Effector memory CD4-positive, alpha-beta T cell (primary cell): ENCODE results near the gene RBX1.
A peak's percentile ranks its signal among the peaks of the same experiment; 100 is the strongest.
"Not testable (repeated sequence)": the region's sequence is repeated elsewhere in the genome, so short reads cannot be mapped to it uniquely, and the experiment has no call there.

ENCODE experiments used
- DNase-seq, 3 donors: peaks; one replicate each; pipeline ENCODE4 v3.0.0-alpha.2; 2020
- H3K27ac ChIP-seq: 2 replicates; pipeline ENCODE4 v1.7.0; 2013; ENCODE audit warnings: mild to moderate bottlenecking, low read length, moderate library complexity; ENCODE audit not compliant: insufficient read depth, poor library complexity, severe bottlenecking
- H3K27me3 ChIP-seq: replicated peaks from 2 replicates; pipeline ENCODE4 v1.7.0; 2013; ENCODE audit warnings: mild to moderate bottlenecking, low read length; ENCODE audit not compliant: insufficient read depth, control insufficient read depth, poor library complexity, severe bottlenecking
- H3K36me3 ChIP-seq: 2 replicates; pipeline ENCODE4 v1.7.0; 2013; ENCODE audit warnings: mild to moderate bottlenecking, low read length, moderate library complexity; ENCODE audit not compliant: control insufficient read depth, insufficient read depth
- H3K4me1 ChIP-seq: 2 replicates; pipeline ENCODE4 v1.7.0; 2013; ENCODE audit warnings: low read length, mild to moderate bottlenecking; ENCODE audit not compliant: control insufficient read depth, insufficient read depth, poor library complexity, severe bottlenecking
- H3K4me3 ChIP-seq: 2 replicates; pipeline ENCODE4 v1.7.0; 2013; ENCODE audit warnings: low read length, low read depth, mild to moderate bottlenecking; ENCODE audit not compliant: insufficient read depth, poor library complexity, severe bottlenecking
- H3K9me3 ChIP-seq: 2 replicates; pipeline ENCODE4 v1.7.0; 2013; ENCODE audit warnings: mild to moderate bottlenecking, low read length, moderate library complexity; ENCODE audit not compliant: control insufficient read depth
- total RNA-seq, 3 donors: gene quantifications; one replicate each; lab custom pipeline; 2026; lab: John Stamatoyannopoulos, UW

RBX1 gene
- total RNA-seq = 14.1 to 22.3 (median 16.9) reads per million in 3 donors

- Histone ChIP-seq H3K4me3 (peak within 1 kb of the TSS; percentile 73), H3K4me1 (peaks cover 10% of the 10 kb centered on the region), H3K27me3 (no peaks in the 10 kb centered on the region), H3K36me3 (peaks cover 4% of the 10 kb centered on the region), H3K9me3 (no peaks in the 10 kb centered on the region), H3K27ac (peak within 1 kb of the TSS; percentile 98)
- peak; percentile 97 to 99 (median 98) for DNase-seq
Observed at GRCh38 chr22:40950962-40951794, at the start of gene RBX1. Gene RBX1, plus strand, starts transcription at chr22:40951378. Its CDS starts 21 bp downstream, at chr22:40951399.

DNA sequence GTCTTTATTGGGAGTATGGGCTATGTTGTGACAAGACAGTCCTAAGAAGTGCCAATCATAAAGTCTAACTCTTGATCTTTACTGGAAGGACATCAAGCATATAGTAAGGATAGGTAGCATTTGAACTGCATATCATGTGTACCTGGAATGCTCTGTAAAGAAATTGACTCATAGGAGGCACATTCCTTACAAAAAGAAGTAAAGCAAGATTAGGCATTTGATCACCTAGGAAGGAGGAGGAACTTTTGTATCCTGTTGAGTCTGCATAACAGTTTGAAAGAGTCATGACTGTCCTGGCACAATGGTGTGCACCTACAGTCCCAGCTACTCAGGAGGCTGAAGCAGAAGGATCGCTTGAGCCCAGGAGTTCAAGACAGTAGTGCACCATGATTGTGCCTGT is 47.1 kb upstream of the RBX1 start:
- Histone ChIP-seq H3K4me1 (no peaks in the 10 kb centered on the region), H3K27me3 (no peaks in the 10 kb centered on the region), H3K4me3 (no peak overlapping the region), H3K9me3 (no peaks in the 10 kb centered on the region), H3K27ac (no peak overlapping the region), H3K36me3 (no peaks in the 10 kb centered on the region)
- DNase-seq = no peak

GRCh38 chr22:40908895-40909294 is 42.3 kb upstream of the RBX1 start:
- H3K27ac ChIP-seq = no peak overlapping the region
- H3K36me3 ChIP-seq = peaks cover 8% of the 10 kb centered on the region
- no peak for DNase-seq
- no peaks in the 10 kb centered on the region for H3K4me1 ChIP-seq
- no peaks in the 10 kb centered on the region for H3K27me3 ChIP-seq
- H3K4me3 ChIP-seq = no peak overlapping the region
- no peaks in the 10 kb centered on the region for H3K9me3 ChIP-seq

DNA sequence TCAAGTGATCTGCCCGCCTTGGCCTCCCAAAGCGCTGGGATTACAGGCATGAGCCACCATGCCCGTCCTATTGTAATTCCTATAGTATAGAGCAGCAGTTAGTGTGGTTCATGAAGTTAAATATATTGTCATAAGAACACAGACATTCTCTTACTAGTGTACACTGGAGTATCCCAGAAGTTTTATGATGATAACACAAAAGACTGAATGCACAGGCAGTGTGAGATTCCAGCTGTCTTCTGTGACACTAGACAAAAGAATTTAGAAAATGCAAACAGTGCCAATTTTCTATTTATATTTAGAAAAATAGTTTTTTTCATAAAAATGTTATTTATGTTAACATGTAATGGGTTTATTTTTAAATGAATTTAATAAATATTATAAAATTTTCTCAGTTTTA is 39.4 kb upstream of the RBX1 start:
- no peak overlapping the region for H3K27ac ChIP-seq

GRCh38 chr22:40912987-40913386 is 38.2 kb upstream of the RBX1 start:
- H3K36me3 ChIP-seq = peaks cover 18% of the 10 kb centered on the region
- DNase-seq, H3K27me3 ChIP-seq: not testable (repeated sequence)

More for the DNA sequence above, 39.4 kb upstream of the RBX1 start:
- no peaks in the 10 kb centered on the region for H3K27me3 ChIP-seq
- H3K4me3 ChIP-seq = no peak overlapping the region
- H3K36me3 ChIP-seq = peaks cover 18% of the 10 kb centered on the region
- H3K9me3 ChIP-seq = no peaks in the 10 kb centered on the region
- no peaks in the 10 kb centered on the region for H3K4me1 ChIP-seq
- no peak for DNase-seq

DNA sequence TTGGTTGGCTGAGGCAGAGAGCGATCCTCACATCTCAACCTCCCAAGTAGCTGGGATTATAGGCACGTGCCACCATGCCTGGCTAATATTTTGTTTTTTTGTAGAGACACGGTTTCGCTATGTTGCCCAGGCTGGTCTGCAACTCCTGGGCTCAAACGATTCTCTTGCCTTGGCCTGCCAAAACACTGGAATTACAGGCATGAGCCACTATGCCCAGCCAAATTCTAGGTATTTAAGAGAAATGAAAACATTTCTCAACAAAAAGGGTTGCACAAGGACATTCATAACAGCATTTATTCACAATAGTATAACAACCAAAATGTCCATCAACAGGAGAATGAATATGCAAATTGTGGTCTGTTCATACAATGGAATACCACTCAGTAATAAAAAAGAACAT is 31.7 kb upstream of the RBX1 start:
- H3K27me3 ChIP-seq = no peaks in the 10 kb centered on the region
- no peak overlapping the region for H3K4me3 ChIP-seq
- DNase-seq = no peak
- no peaks in the 10 kb centered on the region for H3K4me1 ChIP-seq
- H3K36me3 ChIP-seq = peaks cover 9% of the 10 kb centered on the region
- no peak overlapping the region for H3K27ac ChIP-seq
- no peaks in the 10 kb centered on the region for H3K9me3 ChIP-seq

More at GRCh38 chr22:40912987-40913386, 38.2 kb upstream of the RBX1 start:
- H3K4me1 ChIP-seq, H3K9me3 ChIP-seq, H3K4me3 ChIP-seq, H3K27ac ChIP-seq: not testable (repeated sequence)

DNA sequence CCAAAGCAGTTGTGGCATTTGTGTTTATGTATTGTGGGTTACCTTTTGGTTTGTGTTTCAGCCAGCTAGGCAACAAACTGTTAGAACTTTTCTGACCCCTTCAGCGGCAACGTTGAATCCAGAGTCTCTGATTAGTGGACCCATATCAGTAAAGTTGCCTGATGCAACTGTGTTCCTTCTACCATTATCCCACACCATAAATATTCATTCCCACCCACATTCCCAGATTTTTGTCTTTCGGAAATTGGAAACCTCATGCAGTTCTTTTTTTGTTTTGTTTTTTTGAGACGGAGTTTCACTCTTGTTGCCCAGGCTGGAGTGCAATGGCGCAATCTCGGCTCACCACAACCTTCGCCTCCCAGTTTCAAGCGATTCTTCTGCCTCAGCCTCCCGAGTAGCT is 30.7 kb upstream of the RBX1 start:
- Histone ChIP-seq H3K27me3 (no peaks in the 10 kb centered on the region), H3K27ac (no peak overlapping the region), H3K9me3 (no peaks in the 10 kb centered on the region), H3K36me3 (peaks cover 14% of the 10 kb centered on the region), H3K4me3 (no peak overlapping the region), H3K4me1 (no peaks in the 10 kb centered on the region)
- no peak for DNase-seq

DNA sequence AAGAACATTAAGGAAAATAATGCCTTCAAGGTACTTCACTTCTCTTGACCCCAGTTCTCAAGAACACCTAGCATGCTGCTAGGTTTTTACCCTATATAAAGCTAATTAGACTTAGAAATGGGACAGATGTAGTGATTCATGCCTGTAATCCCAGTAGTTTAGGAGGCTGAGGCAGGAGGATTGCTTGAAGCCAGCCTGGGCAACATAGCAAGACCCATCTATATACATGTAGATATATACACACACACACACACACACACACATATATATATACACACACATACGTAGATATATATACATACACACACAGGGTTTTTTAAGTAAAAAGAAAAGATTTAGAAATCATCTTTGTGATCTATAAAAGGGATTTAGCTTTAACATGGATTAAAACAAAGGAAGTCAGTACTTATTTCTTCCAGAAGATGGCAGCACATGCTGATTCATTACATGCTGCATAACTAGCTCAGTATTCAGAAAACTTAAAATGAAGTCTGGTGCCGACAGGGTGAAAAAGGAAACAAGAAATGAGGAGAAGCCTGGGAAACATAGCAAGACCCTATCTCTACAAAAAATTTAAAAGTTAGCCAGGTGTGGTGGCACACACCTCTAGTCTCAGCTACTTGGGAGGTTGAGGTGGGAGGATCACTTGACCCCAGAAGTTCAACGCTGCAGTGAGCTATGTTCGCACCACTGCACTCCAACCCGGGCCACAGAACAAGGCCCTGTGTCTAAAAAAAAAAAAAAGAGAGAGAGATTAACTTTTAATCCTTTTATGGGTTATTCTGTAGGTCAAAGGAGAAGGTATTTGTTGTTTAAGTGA is 28.5 kb upstream of the RBX1 start:
- Histone ChIP-seq H3K27me3 (no peaks in the 10 kb centered on the region), H3K4me3 (no peak overlapping the region), H3K9me3 (no peaks in the 10 kb centered on the region), H3K36me3 (peaks cover 30% of the 10 kb centered on the region), H3K4me1 (no peaks in the 10 kb centered on the region), H3K27ac (peak overlapping the region; percentile 14)
- no peak for DNase-seq

DNA sequence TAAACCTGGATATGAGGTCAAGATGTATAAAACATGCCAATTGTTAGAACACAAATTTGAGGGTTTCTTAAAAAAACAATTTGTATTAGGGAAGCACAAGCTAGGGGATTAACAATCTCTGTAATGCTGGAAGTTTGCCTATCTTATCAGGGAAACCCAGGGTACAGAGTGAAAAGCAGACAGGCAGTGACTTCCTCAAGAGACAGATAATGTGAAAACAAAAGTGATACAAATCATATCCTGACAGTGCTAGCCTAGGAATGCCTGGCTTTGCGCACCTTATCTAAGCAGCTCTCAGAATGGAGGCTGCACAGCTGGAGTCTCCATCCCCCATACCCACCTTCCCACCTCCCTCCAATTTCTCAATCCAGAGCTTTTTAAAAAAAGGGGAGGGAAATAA is 22.5 kb upstream of the RBX1 start:
- Histone ChIP-seq H3K9me3 (no peaks in the 10 kb centered on the region), H3K4me1 (no peaks in the 10 kb centered on the region), H3K36me3 (peaks cover 37% of the 10 kb centered on the region), H3K27me3 (no peaks in the 10 kb centered on the region), H3K4me3 (no peak overlapping the region), H3K27ac (no peak overlapping the region)
- no peak for DNase-seq

DNA sequence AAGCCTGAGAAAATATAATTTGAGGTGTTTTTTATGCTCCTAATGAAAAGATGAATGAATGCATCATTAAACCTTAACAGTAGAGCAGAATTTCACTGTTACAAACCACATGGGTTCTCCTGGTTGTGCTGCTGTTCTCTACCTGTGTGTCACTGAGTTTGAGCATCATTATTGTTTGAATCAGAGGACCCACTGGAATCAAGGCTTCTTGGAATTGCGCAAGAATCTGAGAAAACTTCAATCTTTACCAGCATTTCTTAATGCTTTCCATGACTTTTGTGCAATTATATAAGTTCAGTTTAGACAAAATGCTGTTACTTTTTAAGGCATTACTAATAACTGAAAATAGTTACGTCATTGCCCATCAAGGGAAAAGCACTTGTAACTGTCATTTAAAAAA is 18.8 kb upstream of the RBX1 start:
- DNase-seq = no peak
- no peaks in the 10 kb centered on the region for H3K9me3 ChIP-seq
- H3K36me3 ChIP-seq = peaks cover 8% of the 10 kb centered on the region
- no peaks in the 10 kb centered on the region for H3K4me1 ChIP-seq
- no peak overlapping the region for H3K27ac ChIP-seq
- no peak overlapping the region for H3K4me3 ChIP-seq
- H3K27me3 ChIP-seq = no peaks in the 10 kb centered on the region
